ENCODE data around the gene PRSS3.
"Not testable (repeated sequence)": the region's sequence is repeated elsewhere in the genome, so short reads cannot be mapped to it uniquely, and the experiment has no call there.

Gene PRSS3

GRCh38 chr9:33795281-33795680, at the start of gene PRSS3:
TSS of gene PRSS3 (plus strand) at chr9:33795561. CDS start at chr9:33795574, 13 bp downstream.
- no peak for FAIRE-seq

- FAIRE-seq = no peak
These were observed 46.6 kb upstream of the PRSS3 start for GRCh38 chr9:33748633-33749304.

- not testable (repeated sequence) for FAIRE-seq
These were observed 46.1 kb upstream of the PRSS3 start for GRCh38 chr9:33749305-33749654.

GRCh38 chr9:33750307-33750838, 45.0 kb upstream of the PRSS3 start:
- no peak for FAIRE-seq

GRCh38 chr9:33750839-33751339, 44.5 kb upstream of the PRSS3 start:
- FAIRE-seq = no peak

GRCh38 chr9:33751536-33752129, 43.7 kb upstream of the PRSS3 start:
- no peak for FAIRE-seq

GRCh38 chr9:33752130-33752637, 43.2 kb upstream of the PRSS3 start:
- FAIRE-seq = no peak

GRCh38 chr9:33752789-33753188, 42.6 kb upstream of the PRSS3 start:
- not testable (repeated sequence) for FAIRE-seq

- not testable (repeated sequence) for FAIRE-seq
These were observed 35.7 kb upstream of the PRSS3 start for GRCh38 chr9:33759648-33760047.

- no peak for FAIRE-seq
These were observed 33.0 kb upstream of the PRSS3 start for GRCh38 chr9:33762343-33762742.

- not testable (repeated sequence) for FAIRE-seq
These were observed 31.7 kb upstream of the PRSS3 start for GRCh38 chr9:33763709-33764108.

GRCh38 chr9:33765411-33765810, 29.9 kb upstream of the PRSS3 start:
- no peak for FAIRE-seq

GRCh38 chr9:33770156-33770880, 25.0 kb upstream of the PRSS3 start:
- not testable (repeated sequence) for FAIRE-seq

GRCh38 chr9:33773135-33773534, 22.2 kb upstream of the PRSS3 start:
- not testable (repeated sequence) for FAIRE-seq

- FAIRE-seq = not testable (repeated sequence)
These were observed 21.2 kb upstream of the PRSS3 start for GRCh38 chr9:33774074-33774659.

- peak; percentile 25 for FAIRE-seq
These were observed 18.8 kb upstream of the PRSS3 start for GRCh38 chr9:33776578-33776977.

GRCh38 chr9:33778700-33779351, 16.5 kb upstream of the PRSS3 start:
- FAIRE-seq = peak; percentile 41

- no peak for FAIRE-seq
These were observed 15.1 kb upstream of the PRSS3 start for GRCh38 chr9:33780276-33780675.

- FAIRE-seq = no peak
These were observed 13.6 kb upstream of the PRSS3 start for GRCh38 chr9:33781736-33782135.

- FAIRE-seq = no peak
These were observed 12.8 kb upstream of the PRSS3 start for GRCh38 chr9:33782395-33783152.

- no peak for FAIRE-seq
These were observed 9.4 kb upstream of the PRSS3 start for GRCh38 chr9:33785914-33786313.

GRCh38 chr9:33786681-33787080, 8.7 kb upstream of the PRSS3 start:
- FAIRE-seq = no peak
